Stimulated activated naive CD8-positive, alpha-beta T cell treated with anti-CD3 and anti-CD28 coated beads, Interleukin-15, amount 100 ng/mL, for 72 hours (primary cell): Measurements from ENCODE around the gene NRM.
A peak's percentile ranks its signal among the peaks of the same experiment; 100 is the strongest.

Source experiments
- ATAC-seq: fragments of 150-1000 bp; cut with Tn5 transposase; 2 replicates; pipeline ENCODE4 v1.10.0; 2021; ENCODE audit warnings: mild to moderate bottlenecking, moderate library complexity
- DNase-seq, 2 donors: peaks; one replicate each; pipeline ENCODE4 v3.0.0; 2021 to 2022
- H3K27ac Mint-ChIP-seq, 2 donors: one replicate each; pipeline ENCODE4 v1.8.0; 2022; ENCODE audit warnings: mild to moderate bottlenecking in 2 of 2, mixed read lengths in 2 of 2, moderate library complexity in 2 of 2
- H3K27me3 Mint-ChIP-seq: one replicate; pipeline ENCODE4 v1.8.0; 2022; ENCODE audit warnings: mixed read lengths
- H3K4me1 Mint-ChIP-seq: one replicate; pipeline ENCODE4 v1.8.0; 2022; ENCODE audit warnings: mild to moderate bottlenecking, mixed read lengths
- H3K4me3 Mint-ChIP-seq, 2 donors: one replicate each; pipeline ENCODE4 v1.8.0; 2022; ENCODE audit warnings: mild to moderate bottlenecking in 2 of 2, mixed read lengths in 2 of 2, moderate library complexity in 1 of 2
- H3K9me3 Mint-ChIP-seq, 2 donors: one replicate each; pipeline ENCODE4 v1.8.0; 2022; ENCODE audit warnings: mixed read lengths in 2 of 2

The NRM gene

DNA sequence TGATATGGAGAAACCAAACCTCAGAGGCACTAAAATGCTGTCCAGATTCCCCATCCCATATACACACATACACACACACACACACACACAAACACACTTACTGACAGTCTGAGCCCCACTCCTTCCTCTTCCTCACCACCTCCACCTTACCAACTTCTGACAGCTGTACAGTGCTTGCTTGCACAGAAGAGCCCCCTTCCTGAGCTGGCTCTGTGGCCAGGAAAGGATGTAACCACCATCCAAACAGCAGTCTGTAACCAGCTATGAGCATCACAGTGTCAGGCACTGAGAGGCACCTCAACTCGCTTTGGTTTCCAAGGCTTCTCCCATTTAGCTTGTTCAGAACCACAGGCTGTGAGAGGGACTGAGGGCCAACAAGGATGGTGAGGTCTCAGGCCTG lies 49.7 kb downstream of the NRM start:
- Mint-ChIP-seq H3K27ac (peak overlapping the region in 1 of 2 donors; percentile 74), H3K9me3 (no peaks in the 10 kb centered on the region), H3K4me1 (peaks cover 27% of the 10 kb centered on the region), H3K27me3 (no peaks in the 10 kb centered on the region), H3K4me3 (no peak overlapping the region)
- peak; percentile 58 for ATAC-seq
- no peak for DNase-seq

DNA sequence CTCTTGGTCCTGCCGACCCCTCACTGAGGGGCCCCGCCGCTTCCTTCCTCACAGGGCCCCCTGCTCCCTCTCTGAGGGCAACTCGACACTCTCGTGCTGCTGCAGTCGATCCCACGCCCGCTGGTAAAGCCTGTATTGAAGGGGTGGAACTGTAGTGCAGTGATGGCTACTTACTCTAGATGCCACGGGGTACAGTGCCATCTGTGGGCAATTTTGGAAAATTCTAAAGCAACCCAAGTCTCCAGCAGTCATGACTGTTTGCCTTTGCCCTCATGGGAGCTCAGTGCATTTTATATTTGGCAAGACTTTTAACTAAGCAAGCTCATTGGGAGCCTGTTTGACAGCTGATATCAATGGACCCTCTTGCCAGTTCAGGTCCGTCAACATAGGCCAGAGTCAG lies 50.3 kb downstream of the NRM start:
- Mint-ChIP-seq H3K4me1 (peaks cover 21% of the 10 kb centered on the region), H3K27me3 (no peaks in the 10 kb centered on the region), H3K27ac (peak overlapping the region in 1 of 2 donors; percentile 84), H3K4me3 (no peak overlapping the region), H3K9me3 (no peaks in the 10 kb centered on the region)
- no peak for DNase-seq
- peak; percentile 64 for ATAC-seq
